Heart left ventricle (tissue), 16 donors: ENCODE measurements around the gene REXO1. TPM values are rescaled to one million over a fixed set of nuclear protein-coding genes. Genes with fewer than 3 reads are reported as not detected.
A peak's percentile ranks its signal among the peaks of the same experiment; 100 is the strongest.

Experiments
- ATAC-seq, 4 donors: fragments of 200-7000 bp; cut with Tn5 transposase; one replicate each; pipeline ENCODE4 v1.9.1; 2020 to 2022; ENCODE audit warnings: moderate library complexity in 4 of 4, mild to moderate bottlenecking in 3 of 4, moderate number of reproducible peaks in 1 of 4
- DNase-seq, 5 donors: peaks; one replicate each; pipeline ENCODE4 v3.0.0-alpha.2; 2020
- H3K27ac ChIP-seq, 12 donors: fragments of 200-600 bp; sonication (generic) in 4 of 12; one replicate each; pipeline versions ENCODE4 v1.5.0 to v1.8.0; 2016 to 2022; ENCODE audit warnings: mild to moderate bottlenecking in 2 of 12
- H3K27me3 ChIP-seq, 9 donors: fragments of 200-600 bp; sonication (generic) in 2 of 9; one replicate each; pipeline versions ENCODE4 v1.5.1 to v1.8.0; 2016 to 2022; ENCODE audit warnings: mild to moderate bottlenecking in 3 of 9
- H3K36me3 ChIP-seq, 9 donors: fragments of 200-600 bp; sonication (generic) in 2 of 9; one replicate each; pipeline versions ENCODE4 v1.5.0 to v1.8.0; 2018 to 2022; ENCODE audit warnings: mild to moderate bottlenecking in 2 of 9
- H3K4me1 ChIP-seq, 12 donors: fragments of 200-600 bp; sonication (generic) in 4 of 12; one replicate each; pipeline versions ENCODE4 v1.5.0 to v1.8.0; 2016 to 2022; ENCODE audit warnings: mild to moderate bottlenecking in 3 of 12
- H3K4me3 ChIP-seq, 12 donors: fragments of 200-600 bp; sonication (generic) in 4 of 12; one replicate each; pipeline versions ENCODE4 v1.5.0 to v1.8.0; 2017 to 2022; ENCODE audit warnings: mild to moderate bottlenecking in 9 of 12, moderate library complexity in 4 of 12
- H3K9me3 ChIP-seq, 12 donors: fragments of 200-600 bp; sonication (generic) in 4 of 12; one replicate each; pipeline versions ENCODE4 v1.5.0 to v1.8.0; 2016 to 2022; ENCODE audit warnings: mild to moderate bottlenecking in 1 of 12
- CTCF ChIP-seq, 12 donors: fragments of 200-600 bp; sonication (generic) in 4 of 12; IDR thresholded peaks; one replicate each; pipeline versions ENCODE4 v1.5.0 to v1.8.0; 2018 to 2022; ENCODE audit warnings: antibody characterized with exemption in 12 of 12, mild to moderate bottlenecking in 5 of 12
- POLR2A ChIP-seq, 2 donors: fragments of 450-650 bp; IDR thresholded peaks; one replicate each; pipeline ENCODE4 v1.6.1; 2017; ENCODE audit warnings: antibody characterized with exemption in 2 of 2, mild to moderate bottlenecking in 2 of 2, moderate library complexity in 2 of 2
- WGBS, 4 donors: extraction: QIAGEN DNeasy Blood & Tissue Kit in 2 of 4; methylation state at CpG; one replicate each; pipeline versions ENCODE4 v1.1.5 to v1.1.7; 2013 to 2018; 5-methylcytosine and 5-hydroxymethylcytosine counted together
- intact Hi-C, 10 donors: fragments of 100-400 bp; cut with DNase I; formaldehyde crosslinking; loops; one replicate each; pipeline versions ENCODE4 v1.11.1 to v1.14.2; 2022
- polyA plus RNA-seq, 2 donors: library from polyadenylated mRNA; stranded (reverse); fragments of 200-250 nt; gene quantifications; one replicate each; pipeline ENCODE4 v1.2.3, GENCODE V29; 2013
- total RNA-seq, 9 donors: library from RNA; depleted of rRNA in 2 of 9; stranded (reverse); fragments of >200 nt in 2 of 9; fragmentation: NEBNext Ultra II Directional in 3 of 9; extraction: Animal tissue kit (Norgen Biotek cat#: 25700) in 3 of 9; gene quantifications; one replicate each; pipeline versions ENCODE4 v1.1.0 to v1.2.4, GENCODE V29; 2016 to 2023
- donor health status: ischemic (EF 13 %, LVEDD 7.1; RV severe dilation, severe dysfunction).
- donor health status: healthy with polysubstance abuse.
- donor health status: DM: no; HTN: yes; CAD: no.
- donor health status: DM: no; HTN: no; CAD: no.
- donor health status: ischemic (EF 25% LVEDD 6.9; RV normal size, moderate dysfunction).
- donor health status: ischemic (EF 25% LVEDD 5.7; RV mildly dilated, moderate dysfunction).
- donor health status: healthy.
- donor health status: DM: yes; HTN: yes; CAD: no.
- donor health status: ischemic (EF 35%, LVEDD 5.7; RV mildly dilated, moderate dysfunction).
- donor health status: nonischemic (EF 11% LVEDD 7.7; RV severe dilation, severe dysfunction).
- donor health status: DM: yes; HTN: yes; CAD: no.
- donor health status: PGD.
- donor health status: ischemic (EF 29% LVEDD 5.4; RV normal size, mild dysfunction).
- donor health status: nonischemic (EF 23%, LVEDD 6.1; RV moderate dilation, normal function).

The REXO1 gene
- total and polyA plus RNA-seq, 11 donors = 13.2 to 22.4 (median 16.4) TPM

DNA sequence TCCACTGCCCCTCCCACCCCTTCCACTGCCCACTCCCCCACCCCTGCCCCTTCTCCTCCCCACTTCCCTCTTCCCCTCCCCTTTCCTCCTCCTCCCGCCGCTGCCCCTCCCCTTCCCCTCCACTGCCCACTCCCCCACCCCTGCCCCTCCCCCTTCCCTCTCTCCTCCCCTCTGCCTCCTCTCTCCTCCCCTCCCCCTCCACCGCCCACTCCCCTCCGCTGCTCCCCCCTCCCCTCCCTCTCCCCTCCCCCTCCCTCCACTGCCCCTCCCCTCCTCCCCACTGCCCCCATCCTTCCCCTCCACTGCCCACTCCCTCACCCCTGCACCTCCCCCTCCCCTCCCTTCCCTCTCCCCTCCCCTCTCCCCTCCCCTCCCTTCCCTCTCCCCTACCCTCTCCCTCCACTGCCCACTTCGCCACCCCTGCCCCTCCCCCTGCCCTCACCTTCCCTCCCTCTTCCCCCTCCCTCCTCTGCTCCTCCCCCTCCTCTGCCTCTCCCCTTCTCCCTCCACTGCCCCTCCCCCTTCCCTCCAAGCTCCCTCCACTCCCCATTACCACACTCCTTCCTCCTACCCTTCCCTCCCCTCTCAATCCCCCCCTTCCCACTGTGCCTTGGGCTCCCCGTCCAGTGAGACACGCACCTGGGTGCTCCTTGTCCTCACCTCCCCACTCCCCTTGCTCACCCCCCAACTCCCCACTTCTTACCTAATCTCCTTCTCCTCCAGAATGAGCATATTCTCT is 58.1 kb downstream of the REXO1 start:
- DNase-seq = no peak
- Histone ChIP-seq H3K4me1 (peaks cover 0 to 14% (median 0%) of the 10 kb centered on the region in 12 donors), H3K27me3 (peaks cover 4 to 40% (median 20%) of the 10 kb centered on the region in 9 donors), H3K9me3 (no peaks in the 10 kb centered on the region), H3K4me3 (peak overlapping the region in 5 of 12 donors; percentile 33 to 46 (median 41)), H3K36me3 (no peaks in the 10 kb centered on the region), H3K27ac (no peak overlapping the region)
- TF ChIP-seq POLR2A (IDR thresholded peaks at IDR 0.05) (no peak), CTCF (IDR thresholded peaks at IDR 0.05) (no peak)
- no peak for ATAC-seq
- WGBS, 4 donors = 27 to 42% (median 33%) methylated on average over 4 to 7 of the region's 7 CpGs
- intact Hi-C loops = loop anchor here in 2 of 10 donors (10.0 kb wide), 1 partner anchor 245 kb away; no protein-coding TSS in a partner anchor

GRCh38 chr19:1789261-1790041 is 58.8 kb downstream of the REXO1 start:
- peaks cover 4 to 48% (median 21%) of the 10 kb centered on the region in 9 donors for H3K27me3 ChIP-seq
- H3K27ac ChIP-seq = peak overlapping the region in 1 of 12 donors; percentile 22
- 18 to 40% (median 19%) methylated on average over 20 to 59 of the region's 59 CpGs for WGBS, 4 donors
- peaks cover 0 to 14% (median 0%) of the 10 kb centered on the region in 12 donors for H3K4me1 ChIP-seq
- H3K9me3 ChIP-seq = no peaks in the 10 kb centered on the region
- DNase-seq (no peak), ATAC-seq (peak in 2 of 4 donors; percentile 31 to 53)
- H3K4me3 ChIP-seq = peak overlapping the region in 10 of 12 donors; percentile 9 to 46 (median 29)
- intact Hi-C loops = loop anchor here in 3 of 10 donors (5.0 to 10.0 kb wide), 2 partner anchors 38 to 245 kb away; no protein-coding TSS in a partner anchor
- no peaks in the 10 kb centered on the region for H3K36me3 ChIP-seq
- TF ChIP-seq CTCF (IDR thresholded peaks at IDR 0.05) (no peak), POLR2A (IDR thresholded peaks at IDR 0.05) (no peak)

- ATAC-seq (no peak), DNase-seq (no peak)
- H3K9me3 ChIP-seq = peaks cover 0 to 4% (median 1%) of the 10 kb centered on the region in 12 donors
- 65 to 71% (median 67%) methylated on average over 8 of the region's 8 CpGs for WGBS, 4 donors
- peaks cover 4 to 69% (median 29%) of the 10 kb centered on the region in 9 donors for H3K27me3 ChIP-seq
- no peak for TF ChIP-seq CTCF (IDR thresholded peaks at IDR 0.05)
- no peak for TF ChIP-seq POLR2A (IDR thresholded peaks at IDR 0.05)
- intact Hi-C loops = loop anchor here in 2 of 10 donors (5.0 kb wide), 1 partner anchor 40 kb away; no protein-coding TSS in a partner anchor
- H3K27ac ChIP-seq = no peak overlapping the region
- peaks cover 0 to 14% (median 0%) of the 10 kb centered on the region in 12 donors for H3K4me1 ChIP-seq
- no peak overlapping the region for H3K4me3 ChIP-seq
- H3K36me3 ChIP-seq = no peaks in the 10 kb centered on the region
These were observed 61.2 kb downstream of the REXO1 start for GRCh38 chr19:1787116-1787515.

- ATAC-seq = no peak
- no peak for TF ChIP-seq POLR2A (IDR thresholded peaks at IDR 0.05)
- no peak for TF ChIP-seq CTCF (IDR thresholded peaks at IDR 0.05)
- Histone ChIP-seq H3K9me3 (peaks cover 0 to 9% (median 6%) of the 10 kb centered on the region in 12 donors), H3K36me3 (no peaks in the 10 kb centered on the region), H3K27ac (no peak overlapping the region), H3K4me1 (peaks cover 0 to 14% (median 0%) of the 10 kb centered on the region in 12 donors), H3K27me3 (peaks cover 4 to 73% (median 33%) of the 10 kb centered on the region in 9 donors), H3K4me3 (no peak overlapping the region)
- intact Hi-C loops = loop anchor here in 2 of 10 donors (5.0 kb wide), 1 partner anchor 41 kb away; no protein-coding TSS in a partner anchor
- no peak for DNase-seq
- 83 to 89% (median 86%) methylated on average over 7 to 8 of the region's 8 CpGs for WGBS, 4 donors
These were observed 61.6 kb downstream of the REXO1 start for GRCh38 chr19:1786668-1787067.
